ENCODE data around the gene ZNF99.
"Not testable (repeated sequence)": the region's sequence is repeated elsewhere in the genome, so short reads cannot be mapped to it uniquely, and the experiment has no call there.

Gene ZNF99

DNA sequence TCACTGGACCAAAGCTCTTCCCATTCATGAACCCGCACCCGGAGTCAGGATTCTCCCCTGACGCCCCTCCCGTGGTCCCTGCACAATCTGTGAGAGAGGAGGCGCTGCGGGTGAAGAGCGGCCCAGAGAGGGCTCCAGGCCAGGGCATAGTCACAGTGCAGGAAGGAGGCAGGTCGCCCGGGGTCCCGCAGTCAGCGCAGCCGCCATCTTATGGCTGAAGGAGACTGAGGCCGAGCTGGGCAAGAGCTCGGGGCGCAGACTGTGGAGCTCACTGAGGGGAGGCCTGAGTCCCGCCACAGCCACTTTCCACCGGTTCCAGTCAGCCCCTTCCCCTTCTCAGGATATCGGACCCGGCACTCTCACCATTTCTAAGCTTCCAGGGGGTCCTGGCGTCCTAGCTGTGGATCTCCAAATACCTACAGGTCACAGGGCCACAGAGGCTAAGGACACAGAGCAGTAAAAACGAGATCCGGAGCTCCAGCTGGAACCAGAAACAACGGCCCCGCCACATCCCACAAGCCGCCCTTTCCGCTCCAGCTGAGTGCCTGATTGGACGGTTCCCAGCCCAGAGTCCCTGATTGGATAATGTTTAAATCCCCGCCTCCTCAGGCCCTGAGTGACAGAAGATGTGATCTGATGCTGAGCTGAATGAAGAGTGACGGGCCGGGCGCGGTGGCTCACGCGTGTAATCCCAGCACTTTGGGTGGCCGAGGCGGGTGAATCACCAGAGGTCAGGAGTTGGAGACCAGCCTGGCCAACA, at the start of gene ZNF99:
Gene ZNF99 (minus strand): TSS at position 501 of the 760 bp plus-strand sequence. CDS start 135 bp downstream, at position 366.
- peak; percentile 2 for DNase-seq

DNA sequence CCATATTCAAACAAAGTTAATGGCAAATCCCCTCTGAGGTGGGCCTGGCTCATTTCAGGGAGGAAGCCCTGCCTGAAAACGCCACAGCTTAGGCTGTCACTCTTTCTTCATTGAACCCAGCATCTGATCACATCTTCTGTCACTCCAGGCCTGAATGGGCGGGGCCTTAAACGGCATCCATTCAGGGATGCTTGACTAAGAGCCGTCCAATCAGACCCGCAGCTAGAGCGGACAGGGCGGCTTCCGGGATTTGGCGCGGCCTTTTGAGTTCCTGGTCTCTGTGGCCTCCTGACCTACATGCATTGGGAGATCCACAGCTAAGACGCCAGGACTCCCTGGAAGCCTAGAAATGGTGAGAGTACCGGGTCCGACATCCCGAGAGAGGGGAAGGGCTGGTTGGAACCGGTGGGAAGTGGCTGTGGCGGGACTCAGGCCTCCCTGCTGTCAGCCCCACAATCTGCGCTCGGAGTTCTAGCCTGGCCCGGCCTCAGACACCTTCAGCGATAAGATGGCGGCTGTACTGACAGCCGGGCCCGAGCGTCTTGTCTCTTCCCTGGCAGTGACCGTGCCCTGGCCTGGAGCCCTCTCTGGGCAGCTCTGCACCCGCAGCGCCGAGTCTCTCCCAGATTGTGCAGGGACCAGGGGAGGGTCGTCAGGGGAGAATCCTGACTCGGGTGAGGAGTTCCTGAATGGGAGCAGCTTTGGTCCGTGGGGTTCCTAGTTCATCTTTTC, 48.2 kb upstream of the ZNF99 start, which contains the start of gene ZNF723:
Gene ZNF723 (plus strand): TSS at position 261 of the 732 bp plus-strand sequence. CDS start 89 bp downstream, at position 350.
- peak; percentile 39 for DNase-seq

DNA sequence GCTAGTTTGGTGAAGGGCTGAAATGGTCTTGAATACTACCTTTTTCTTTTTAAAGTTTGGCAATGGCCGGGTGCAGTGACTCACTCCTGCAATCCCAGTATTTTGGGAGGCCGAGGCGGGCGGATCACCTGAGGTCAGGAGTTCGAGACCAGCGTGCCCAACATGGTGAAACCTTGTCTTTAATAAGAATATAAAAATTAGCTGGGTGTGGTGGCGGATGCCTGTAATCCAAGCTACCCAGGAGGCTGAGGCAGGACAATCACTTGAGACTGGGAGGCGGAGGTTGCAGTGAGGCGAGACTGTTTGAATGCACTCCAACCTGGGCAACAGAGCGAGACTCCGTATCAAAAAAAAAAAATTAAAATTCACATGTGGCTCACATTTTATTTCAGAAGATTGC, 47.3 kb upstream of the ZNF99 start:
- no peak for DNase-seq

DNA sequence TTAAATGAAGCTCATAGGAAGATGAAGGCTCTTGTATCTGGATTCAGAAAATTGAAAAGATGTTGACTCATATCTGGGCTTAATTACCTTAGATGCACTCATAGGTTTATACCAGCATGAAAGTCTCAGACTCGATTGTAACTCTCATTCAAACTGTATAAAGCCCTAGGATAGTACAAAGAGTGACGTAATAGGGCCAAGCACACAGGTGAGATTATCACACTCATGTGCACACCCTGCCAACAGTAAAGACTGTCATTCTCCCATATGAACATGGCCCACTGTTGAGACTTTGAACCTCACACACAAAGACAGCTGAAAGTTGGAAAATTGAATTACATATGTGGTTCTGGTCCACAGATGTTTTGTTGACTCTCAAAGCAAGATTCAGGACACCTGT, 30.2 kb upstream of the ZNF99 start:
- DNase-seq: no peak

DNA sequence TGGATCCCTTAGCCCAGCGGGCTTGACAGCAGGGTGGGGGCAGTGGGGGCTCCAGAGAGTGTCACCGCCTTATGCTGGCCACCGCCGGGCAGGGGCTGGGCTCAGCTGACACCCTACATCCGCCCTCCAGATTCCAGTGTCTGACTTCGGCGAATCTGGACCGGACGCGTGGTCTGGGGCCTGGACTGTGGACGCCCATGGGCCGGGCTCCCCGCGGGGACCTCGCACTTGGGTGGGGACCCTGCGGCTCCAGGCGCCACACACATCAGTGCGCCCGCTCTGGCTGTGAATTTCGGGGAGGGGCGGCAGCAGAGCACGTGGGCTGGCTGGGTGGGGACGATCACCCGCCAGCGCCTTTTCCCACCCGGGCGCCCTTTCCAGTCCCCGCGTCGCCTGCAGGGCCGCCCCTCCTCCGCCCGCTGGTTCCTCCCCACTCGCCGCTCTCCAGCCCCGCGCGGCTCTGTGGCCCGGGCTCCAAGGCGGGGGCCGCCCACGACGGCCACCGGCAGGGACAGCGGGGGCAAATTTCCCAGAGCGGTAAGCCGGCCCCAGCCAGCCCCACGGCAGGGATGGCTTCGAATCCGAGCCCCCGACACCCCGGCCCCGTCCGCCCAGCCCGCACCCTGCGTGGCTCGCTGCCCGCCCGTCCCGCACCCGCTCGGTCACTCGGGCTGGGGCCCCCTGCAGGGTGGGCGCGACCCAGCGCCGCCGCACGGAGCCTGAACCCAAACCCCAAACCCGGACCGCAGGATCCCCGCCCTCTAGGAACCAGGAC, 23.3 kb upstream of the ZNF99 start:
- no peak for DNase-seq

DNA sequence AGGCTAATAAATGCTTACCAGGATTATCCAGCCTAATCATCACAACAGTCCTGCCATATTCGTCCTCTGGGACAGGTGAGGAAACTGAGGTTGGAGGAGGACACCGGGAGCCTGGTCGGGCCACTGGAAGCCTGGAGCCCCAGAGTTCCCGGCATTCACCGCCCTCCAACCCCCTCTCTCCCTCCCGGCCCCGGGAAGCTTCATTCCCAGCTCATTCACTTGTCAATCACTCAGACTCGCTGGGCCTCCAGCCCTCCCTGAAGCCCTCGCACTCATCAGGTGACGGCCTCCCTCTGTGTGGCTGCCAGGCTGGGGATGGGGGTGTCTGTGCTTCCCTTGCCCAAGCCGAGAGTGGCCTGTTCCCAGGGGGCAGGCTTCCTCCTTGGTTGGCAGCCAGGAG, 22.5 kb upstream of the ZNF99 start:
- no peak for DNase-seq

DNA sequence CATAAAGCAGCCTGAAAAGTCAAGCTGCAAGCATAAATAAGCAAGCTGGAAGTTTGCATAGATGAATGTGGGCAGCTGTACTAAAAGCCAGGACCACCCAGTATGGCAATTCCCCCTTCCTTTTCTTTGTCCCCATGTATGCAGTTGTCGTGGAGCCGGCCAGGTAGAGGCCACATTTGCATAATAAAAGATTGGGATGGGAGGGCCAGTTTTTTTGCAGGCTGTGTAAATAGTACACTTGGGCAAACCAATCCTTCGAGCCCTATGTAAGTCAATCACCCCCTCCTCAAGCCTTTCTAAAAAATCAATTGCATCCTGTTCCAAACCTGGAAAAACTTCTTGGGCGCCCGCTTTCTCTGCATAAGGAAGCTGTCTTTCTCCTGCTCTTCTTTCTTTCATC, 13.1 kb upstream of the ZNF99 start:
- DNase-seq: no peak

DNA sequence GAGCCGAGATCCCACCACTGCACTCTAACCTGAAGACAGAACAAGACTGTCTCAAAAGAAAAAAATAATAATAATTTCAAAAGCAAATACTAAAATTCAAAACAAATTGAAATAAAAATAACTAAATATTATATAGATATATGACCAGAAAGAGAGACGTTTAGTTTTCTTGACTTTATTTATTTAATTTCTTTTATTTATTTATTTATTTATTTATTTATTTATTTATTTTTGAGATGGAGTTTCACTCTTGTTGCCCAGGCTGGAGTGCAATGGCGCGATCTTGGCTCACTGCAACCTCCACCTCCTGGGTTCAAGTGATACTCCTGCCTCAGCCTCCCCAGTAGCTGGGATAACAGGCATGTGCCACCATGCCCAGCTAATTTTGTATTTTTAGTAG, 8.9 kb upstream of the ZNF99 start:
- DNase-seq: not testable (repeated sequence)

DNA sequence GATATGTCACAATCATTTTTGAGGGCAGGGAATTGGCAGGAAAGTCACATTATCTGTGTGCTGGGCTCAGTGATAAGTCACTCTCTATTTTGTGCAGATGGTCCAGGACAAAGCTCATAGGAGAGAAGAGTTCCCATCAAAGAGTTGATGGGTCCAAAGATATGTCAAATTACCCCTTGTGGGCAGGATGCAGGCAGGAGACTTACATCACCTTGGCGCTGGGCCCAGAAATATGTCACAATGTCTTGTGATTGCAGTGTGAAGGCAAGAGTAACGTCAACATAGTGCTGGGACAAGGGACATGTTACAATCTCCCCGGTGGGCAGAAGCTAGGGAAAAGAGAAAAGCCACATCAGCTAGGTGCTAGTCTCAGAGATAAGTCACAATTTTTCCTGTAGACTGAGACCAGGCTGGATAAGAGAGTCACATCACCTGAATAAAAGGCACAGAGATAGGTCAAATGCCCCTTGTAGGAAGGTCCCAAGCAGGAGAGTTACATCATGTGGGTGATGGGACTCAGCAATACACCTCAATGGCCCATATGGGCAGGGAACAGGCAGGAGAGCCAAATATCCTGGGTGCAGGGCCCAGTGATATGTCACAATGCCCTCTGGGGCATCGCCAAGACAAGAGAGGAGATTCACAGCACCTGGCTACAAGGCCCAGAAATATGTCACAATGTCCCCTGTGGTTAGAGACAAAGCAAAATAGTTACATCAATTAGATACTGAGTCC, 47.9 kb downstream of the ZNF99 start:
- no peak for DNase-seq

DNA sequence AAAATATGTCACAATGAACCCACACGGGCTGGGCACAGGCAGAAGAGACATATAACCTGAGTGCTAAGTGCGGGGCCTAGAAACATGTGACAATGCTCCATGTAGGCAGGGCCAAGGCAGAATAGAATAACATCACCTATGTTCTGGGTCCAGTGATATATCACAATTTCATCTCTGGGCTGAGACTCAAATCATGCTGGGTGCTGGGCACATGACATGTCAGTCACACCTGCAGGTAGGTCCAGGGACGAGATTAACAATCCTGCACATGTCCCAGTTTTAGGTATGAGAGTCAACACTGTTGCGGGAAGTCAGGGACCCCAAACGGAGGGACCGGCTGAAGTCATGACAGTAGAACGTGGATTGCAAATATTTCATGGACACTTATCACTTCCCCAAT, 50.3 kb downstream of the ZNF99 start:
- no peak for DNase-seq

DNA sequence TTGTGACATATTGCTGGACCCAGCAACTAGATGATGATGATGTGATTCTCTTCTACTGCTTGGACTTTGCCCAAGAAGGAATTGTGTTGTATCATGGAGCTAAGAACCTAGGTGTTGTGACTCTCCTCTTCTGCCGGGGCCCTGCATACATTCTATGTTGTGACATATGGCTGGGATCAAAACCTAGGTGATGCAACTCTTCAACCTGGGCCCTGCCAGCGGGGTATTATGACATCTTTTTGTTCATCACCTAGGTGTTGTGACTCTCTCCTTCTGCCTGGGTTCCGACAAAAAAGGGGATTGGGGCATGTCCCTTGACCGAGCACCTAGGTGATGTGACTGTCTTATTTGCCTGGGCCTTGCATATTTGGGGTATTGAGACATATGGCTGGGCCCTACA, 55.7 kb downstream of the ZNF99 start:
- DNase-seq: not testable (repeated sequence)

DNA sequence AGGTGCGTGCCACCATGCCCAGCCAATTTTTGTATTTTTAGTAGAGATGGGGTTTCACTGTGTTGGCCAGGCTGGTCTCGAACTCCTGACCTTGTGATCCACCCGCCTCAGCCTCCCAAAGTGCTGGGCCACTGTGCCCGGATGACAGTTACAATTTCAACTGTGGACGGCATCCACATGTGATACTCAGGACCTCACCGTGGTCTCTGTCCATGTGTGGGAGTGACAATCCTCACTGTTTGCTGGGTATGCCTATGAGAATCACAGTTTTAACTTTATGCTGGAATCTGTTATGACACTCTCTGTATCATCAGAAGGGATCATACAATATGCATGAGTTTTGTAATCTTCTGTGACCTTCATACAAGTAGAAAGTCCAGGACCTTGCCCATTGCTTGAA, 62.4 kb downstream of the ZNF99 start:
- DNase-seq: not testable (repeated sequence)

DNA sequence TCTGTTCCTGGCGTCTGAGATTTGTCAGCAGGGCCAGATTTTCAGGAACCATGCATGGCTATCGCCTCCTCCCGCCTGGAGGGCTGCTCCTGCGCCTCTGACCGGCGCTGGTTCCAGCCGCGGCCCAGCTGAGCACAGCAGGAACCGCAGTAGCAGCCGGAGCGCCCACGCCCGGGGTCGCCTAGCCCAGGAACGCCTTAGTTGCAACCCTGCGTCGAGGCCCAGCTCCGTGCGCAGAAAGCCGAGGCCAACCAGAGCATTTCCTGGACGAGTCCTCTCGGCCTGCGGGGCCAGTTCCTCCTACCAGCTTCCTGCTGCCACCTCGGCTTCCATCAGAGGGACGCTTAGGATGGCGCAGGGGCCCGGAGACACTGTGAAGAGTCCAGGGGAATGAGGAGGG, 75.0 kb downstream of the ZNF99 start:
- DNase-seq: no peak

DNA sequence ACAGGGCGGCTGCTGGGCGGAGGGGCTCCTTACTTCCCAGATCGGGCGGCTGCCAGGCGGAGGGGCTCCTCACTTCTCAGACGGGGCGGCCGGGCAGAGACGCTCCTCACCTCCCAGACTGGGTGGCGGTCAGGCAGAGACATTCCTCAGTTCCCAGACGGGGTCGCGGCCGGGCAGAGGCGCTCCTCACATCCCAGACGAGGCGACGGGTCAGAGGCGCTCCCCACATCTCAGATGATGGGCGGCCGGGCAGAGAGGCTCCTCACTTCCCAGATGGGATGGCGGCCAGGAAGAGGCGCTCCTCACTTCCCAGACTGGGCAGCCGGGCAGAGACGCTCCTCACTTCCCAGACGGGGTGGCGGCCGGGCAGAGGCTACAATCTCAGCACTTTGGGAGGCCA, 80.9 kb downstream of the ZNF99 start:
- not testable (repeated sequence) for DNase-seq

DNA sequence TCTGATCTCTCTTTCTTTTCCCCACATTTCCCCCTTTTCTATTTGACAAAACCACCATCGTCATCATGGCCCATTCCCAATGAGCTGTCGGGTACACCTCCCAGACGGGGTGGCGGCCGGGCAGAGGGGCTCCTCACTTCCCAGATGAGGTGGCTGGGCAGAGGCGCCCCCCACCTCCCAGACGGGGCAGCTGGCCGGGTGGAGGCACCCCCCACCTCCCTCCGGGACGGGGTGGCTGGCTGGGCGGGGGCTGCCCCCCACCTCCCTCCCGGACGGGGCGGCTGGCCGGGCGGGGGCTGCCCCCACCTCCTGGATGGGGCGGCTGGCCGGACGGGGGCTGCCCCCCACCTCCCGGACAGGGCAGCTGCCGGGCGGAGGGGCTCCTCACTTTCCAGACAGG, 81.3 kb downstream of the ZNF99 start:
- DNase-seq: not testable (repeated sequence)

All from DMS 273 treated with DMSO at 0.1 percent for 48 hours (cell line).